Lung (tissue), 12 donors: ENCODE results near the gene ATF6. TPM values are rescaled to one million over a fixed set of nuclear protein-coding genes. Genes with fewer than 3 reads are reported as not detected.

Source experiments
- ATAC-seq: fragments of 200-7000 bp; cut with Tn5 transposase; one replicate; pipeline ENCODE4 v1.9.1; 2020; ENCODE audit warnings: moderate number of reproducible peaks; ENCODE audit not compliant: insufficient read depth, low FRiP score
- DNase-seq, 3 donors: peaks; one replicate each; pipeline ENCODE4 v3.0.0-alpha.2; 2013 to 2017
- H3K27ac ChIP-seq, 2 donors: one replicate each; pipeline ENCODE4 v1.5.1; 2013; ENCODE audit warnings: mild to moderate bottlenecking in 2 of 2, moderate library complexity in 2 of 2, control low read depth in 1 of 2, inconsistent platforms in 1 of 2, low read depth in 1 of 2, low read length in 1 of 2
- H3K27me3 ChIP-seq, 3 donors: one replicate each; pipeline ENCODE4 v1.5.1; 2013; ENCODE audit warnings: low read length in 2 of 3; ENCODE audit not compliant: control insufficient read depth in 3 of 3, insufficient read depth in 3 of 3
- H3K36me3 ChIP-seq, 4 donors: one replicate each; pipeline ENCODE4 v1.5.1; 2013; ENCODE audit warnings: low read length in 4 of 4, mild to moderate bottlenecking in 1 of 4, moderate library complexity in 1 of 4; ENCODE audit not compliant: control insufficient read depth in 4 of 4, insufficient read depth in 4 of 4
- H3K4me1 ChIP-seq, 5 donors: one replicate each; pipeline ENCODE4 v1.5.1; 2013; ENCODE audit warnings: low read length in 5 of 5, mild to moderate bottlenecking in 2 of 5, moderate library complexity in 1 of 5; ENCODE audit not compliant: control insufficient read depth in 5 of 5, insufficient read depth in 5 of 5
- H3K4me3 ChIP-seq: one replicate; pipeline ENCODE4 v1.5.1; 2013; ENCODE audit warnings: mild to moderate bottlenecking, control low read depth, moderate library complexity
- H3K9ac ChIP-seq, 2 donors: one replicate each; pipeline ENCODE4 v1.5.1; 2013; ENCODE audit warnings: low read length in 2 of 2, control low read depth in 1 of 2; ENCODE audit not compliant: insufficient read depth in 1 of 2
- H3K9me3 ChIP-seq, 4 donors: one replicate each; pipeline ENCODE4 v1.5.1; 2013; ENCODE audit warnings: low read length in 3 of 4, mild to moderate bottlenecking in 1 of 4, moderate library complexity in 1 of 4; ENCODE audit not compliant: control insufficient read depth in 4 of 4, insufficient read depth in 3 of 4
- CTCF ChIP-seq: IDR thresholded peaks from 2 replicates; pipeline ENCODE4 v1.5.1; 2012; ENCODE audit warnings: mild to moderate bottlenecking; ENCODE audit errors: control extremely low read depth, extremely low read depth
- WGBS, 2 donors: extraction: QIAGEN DNeasy Blood & Tissue Kit; methylation state at CpG; one replicate each; pipeline ENCODE4 v1.1.7; 2013; 5-methylcytosine and 5-hydroxymethylcytosine counted together
- polyA plus RNA-seq, 2 donors: library from polyadenylated mRNA; stranded (reverse); fragments of 200-250 nt; gene quantifications; one replicate each; pipeline ENCODE4 v1.2.1, GENCODE V29; 2013
- total RNA-seq, 2 donors: library from RNA; depleted of rRNA in 1 of 2; stranded (reverse); fragments of >200 nt in 1 of 2; gene quantifications; one replicate each; pipeline ENCODE4 v1.2.1, GENCODE V29; 2014 to 2021
- donor health status: control.
- donor health status: control.
- donor health status: Bipolar disorder and iron deficiency.
- donor health status: healthy.
- donor health status: DM: yes; HTN: yes; CAD: no.

The ATF6 gene
- total and polyA plus RNA-seq, 4 donors = 4.3 to 44.8 (median 22.6) TPM

DNA sequence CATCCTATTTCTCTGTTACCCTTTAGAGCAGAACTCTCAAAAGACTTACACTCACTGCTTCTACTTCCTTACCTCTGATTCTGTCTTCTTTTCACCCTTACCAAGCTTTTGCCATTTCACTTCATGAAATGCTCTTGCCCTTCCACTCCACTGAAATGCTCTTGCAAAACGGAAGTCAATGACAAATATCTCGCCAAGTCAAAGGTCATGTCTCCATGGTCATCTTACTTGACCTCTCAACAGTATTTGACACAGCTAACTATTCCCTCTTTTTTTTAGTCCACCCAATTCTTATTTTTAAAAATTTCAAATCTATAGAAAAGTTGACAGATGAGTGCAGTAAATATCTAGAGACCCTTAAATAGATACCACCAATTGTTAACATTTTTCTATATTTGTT lies 149.9 kb downstream of the ATF6 start:
- Histone ChIP-seq H3K4me3 (no peak overlapping the region), H3K27ac (no peak overlapping the region), H3K4me1 (no peaks in the 10 kb centered on the region), H3K36me3 (peaks cover 6 to 15% (median 10%) of the 10 kb centered on the region in 4 donors), H3K27me3 (no peaks in the 10 kb centered on the region), H3K9ac (no peak overlapping the region), H3K9me3 (no peaks in the 10 kb centered on the region)
- no peak for TF ChIP-seq CTCF
- ATAC-seq (no peak), DNase-seq (no peak)
- WGBS, 2 donors = 87 to 88% methylated on average over 2 of the region's 2 CpGs

DNA sequence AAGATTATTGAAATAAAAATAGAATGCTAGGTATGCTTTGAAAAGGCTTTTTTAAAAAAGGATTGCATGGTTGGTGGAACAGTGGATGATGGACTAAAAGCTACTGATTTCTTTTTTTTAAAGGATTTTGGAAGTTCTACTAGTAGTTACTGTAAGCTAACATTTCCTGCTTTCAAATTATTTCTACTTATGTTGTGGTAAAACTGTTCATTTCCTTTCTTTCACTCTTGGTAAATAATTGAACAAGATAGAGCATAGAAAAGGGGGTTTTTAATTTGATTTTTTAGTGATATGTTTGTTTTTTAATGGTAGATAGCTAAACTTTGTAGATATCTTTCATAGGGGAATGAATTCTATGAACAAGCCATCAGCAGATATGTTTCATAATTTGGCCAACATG lies 153.1 kb downstream of the ATF6 start:
- H3K27me3 ChIP-seq = no peaks in the 10 kb centered on the region
- H3K9me3 ChIP-seq = no peaks in the 10 kb centered on the region
- H3K4me1 ChIP-seq = no peaks in the 10 kb centered on the region
- peaks cover 6 to 14% (median 10%) of the 10 kb centered on the region in 4 donors for H3K36me3 ChIP-seq
- ATAC-seq (no peak), DNase-seq (no peak)
- no peak overlapping the region for H3K4me3 ChIP-seq
- no peak overlapping the region for H3K9ac ChIP-seq
- TF ChIP-seq CTCF = no peak
- no peak overlapping the region for H3K27ac ChIP-seq

- WGBS, 2 donors = 98 to 100% methylated on average over 1 of the region's 1 CpG
- ATAC-seq = no peak
These were observed 155.4 kb downstream of the ATF6 start for GRCh38 chr1:161921491-161921890.

More at GRCh38 chr1:161921491-161921890, 155.4 kb downstream of the ATF6 start:
- no peaks in the 10 kb centered on the region for H3K9me3 ChIP-seq
- no peak for DNase-seq
- peaks cover 0 to 10% (median 5%) of the 10 kb centered on the region in 4 donors for H3K36me3 ChIP-seq
- no peak overlapping the region for H3K9ac ChIP-seq
- H3K4me1 ChIP-seq = no peaks in the 10 kb centered on the region
- no peak for TF ChIP-seq CTCF
- no peak overlapping the region for H3K27ac ChIP-seq
- H3K27me3 ChIP-seq = no peaks in the 10 kb centered on the region
- no peak overlapping the region for H3K4me3 ChIP-seq
